NCI-H526 (cell line): Measurements from ENCODE around the gene ZNF48.
A peak's percentile ranks its signal among the peaks of the same experiment; 100 is the strongest.

Experiments
- DNase-seq, 2 experiments: peaks; one replicate each; lab custom pipeline; 2025; lab: John Stamatoyannopoulos, UW

Gene ZNF48

GRCh38 chr16:30358990-30359870 lies 36.0 kb upstream of the ZNF48 start:
- no peak for DNase-seq

- DNase-seq: no peak
Observed at GRCh38 chr16:30359871-30360170, 35.4 kb upstream of the ZNF48 start.

GRCh38 chr16:30361180-30361579 lies 34.0 kb upstream of the ZNF48 start:
- no peak for DNase-seq

GRCh38 chr16:30365200-30365599 lies 30.0 kb upstream of the ZNF48 start:
- DNase-seq: no peak

DNA sequence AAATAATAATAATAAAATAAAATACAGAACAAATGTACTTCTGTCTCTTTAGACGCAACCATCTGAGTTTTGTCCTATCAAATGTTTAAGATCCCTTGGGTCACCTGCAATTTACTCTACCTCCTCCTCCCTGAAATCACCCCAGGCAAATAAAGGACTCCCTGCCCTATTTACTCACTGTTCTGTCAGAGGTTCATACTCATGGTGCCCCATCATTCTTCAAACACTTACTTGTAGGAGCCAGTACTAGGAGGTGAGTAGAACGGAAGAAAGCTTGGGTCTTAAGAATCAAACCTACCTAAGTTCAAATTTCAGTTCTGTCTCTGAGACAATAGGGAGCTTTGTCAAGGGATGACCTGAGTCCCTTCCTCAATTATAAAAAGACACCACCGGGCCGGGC lies 28.7 kb upstream of the ZNF48 start:
- no peak for DNase-seq

DNA sequence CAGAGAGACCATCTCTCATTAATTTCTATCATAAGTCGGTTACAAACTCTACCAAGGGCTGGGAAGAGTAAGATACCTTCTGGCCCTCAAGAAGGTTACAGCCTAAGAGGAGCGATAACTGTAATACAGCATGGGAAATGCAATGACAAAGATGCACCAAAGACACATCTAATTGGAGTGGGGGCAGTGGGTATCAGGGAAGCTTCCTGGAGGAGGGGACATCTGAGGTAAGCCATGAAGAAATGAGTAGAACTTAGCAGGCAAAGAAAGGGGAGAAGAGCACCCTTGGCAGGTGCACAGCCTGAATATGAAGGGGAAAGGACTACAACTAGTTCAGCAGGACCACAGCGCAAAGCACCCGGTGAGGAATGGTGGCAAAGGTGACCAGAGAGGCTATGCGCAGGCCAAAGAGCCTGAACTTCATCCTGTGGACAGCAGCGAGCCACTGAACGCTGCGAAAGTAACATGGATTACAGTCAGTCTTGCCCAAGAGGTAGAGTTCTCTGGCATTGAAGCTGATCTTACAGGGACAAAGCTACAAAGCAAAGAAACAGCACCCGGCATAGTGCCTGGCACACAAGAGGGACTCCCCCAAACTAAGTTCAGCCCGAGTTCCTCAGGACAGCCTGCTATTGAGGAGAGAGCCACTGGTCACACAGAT lies 27.7 kb upstream of the ZNF48 start:
- DNase-seq: no peak

DNA sequence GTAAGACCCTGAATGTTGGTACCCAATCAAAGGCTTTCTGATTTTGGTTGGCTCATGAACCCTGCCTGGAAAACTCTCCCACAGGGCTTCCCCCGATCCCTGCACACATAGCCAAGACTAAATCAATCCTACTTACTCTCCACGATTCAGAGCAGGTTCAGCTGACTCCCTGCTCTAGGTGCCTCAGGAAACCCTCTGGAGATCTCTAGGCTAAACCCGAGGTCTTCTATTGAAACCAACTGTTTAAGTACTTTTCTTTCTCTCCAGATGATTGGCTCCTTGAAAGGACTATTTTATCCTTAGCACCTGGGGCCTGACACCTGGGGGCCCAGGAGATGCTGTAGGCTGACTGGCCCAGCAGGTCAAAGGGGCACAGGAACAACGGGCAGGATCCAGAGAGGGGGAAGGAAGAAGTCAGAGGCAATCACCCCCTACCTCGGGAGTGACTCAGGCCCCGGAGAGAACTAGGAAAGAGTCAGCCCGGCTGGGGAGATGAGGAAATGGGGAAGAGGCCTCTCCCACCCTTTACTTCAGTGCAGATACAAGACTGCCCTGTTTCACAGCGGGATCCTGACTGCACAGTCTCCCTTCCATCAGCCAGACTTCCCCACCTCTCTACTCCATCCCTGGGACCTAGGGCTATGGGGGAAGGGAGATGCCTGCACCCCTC lies 27.0 kb upstream of the ZNF48 start:
- DNase-seq: no peak

- DNase-seq: no peak
Observed at GRCh38 chr16:30368792-30369090, 26.5 kb upstream of the ZNF48 start.

DNA sequence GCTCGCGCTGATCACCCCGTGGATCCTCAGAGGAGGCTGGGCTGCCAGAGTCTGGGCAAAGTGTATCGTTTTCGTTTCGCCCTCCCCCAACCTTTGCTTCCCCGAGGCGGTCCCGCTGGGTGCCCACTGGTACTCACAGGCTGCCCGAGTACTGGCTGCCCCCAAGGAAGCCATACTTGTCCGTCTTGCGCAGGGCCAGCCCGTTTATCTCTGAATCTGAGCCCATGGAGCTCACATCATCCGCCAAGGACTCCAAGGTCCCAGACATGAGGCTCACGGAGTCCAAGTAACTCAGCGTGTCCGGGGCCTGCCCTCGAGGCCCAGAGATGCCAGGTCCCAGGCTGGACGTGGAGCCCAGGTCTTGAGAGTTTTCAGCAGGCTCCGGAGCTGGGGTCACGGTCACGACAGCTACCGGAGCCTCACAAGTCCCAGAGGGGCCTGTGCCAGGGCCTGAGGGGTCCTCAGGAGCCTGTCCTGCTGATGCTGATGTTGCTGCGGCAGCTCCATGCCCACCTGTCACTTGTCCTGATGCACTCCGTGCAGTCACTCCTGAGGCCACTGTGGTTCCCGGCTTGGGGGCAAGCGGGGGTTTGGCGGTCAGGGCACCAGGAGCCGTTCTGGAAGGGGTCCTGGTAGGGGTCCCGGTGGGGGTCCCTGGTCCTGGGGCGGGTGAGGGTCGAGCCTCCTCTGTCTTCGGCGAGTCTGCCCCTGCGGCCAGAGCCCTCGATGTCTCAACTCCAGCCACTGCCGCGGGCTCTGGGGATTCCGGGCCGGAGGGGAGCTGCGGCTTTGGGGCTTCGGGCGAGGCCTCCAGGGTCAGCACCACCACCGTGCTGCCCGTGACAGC lies 25.9 kb upstream of the ZNF48 start:
- peak in 1 of 2 experiments; percentile 46 for DNase-seq

GRCh38 chr16:30369938-30370455 lies 25.2 kb upstream of the ZNF48 start:
- DNase-seq: no peak

GRCh38 chr16:30370456-30371247 lies 24.6 kb upstream of the ZNF48 start, which contains the start of gene TBC1D10B:
Gene TBC1D10B, minus strand, starts transcription at chr16:30370494. Its CDS starts 311 bp downstream, at chr16:30370183.
- DNase-seq: peak; percentile 99 to 100

GRCh38 chr16:30371248-30371816 lies 23.9 kb upstream of the ZNF48 start:
- DNase-seq: no peak

DNA sequence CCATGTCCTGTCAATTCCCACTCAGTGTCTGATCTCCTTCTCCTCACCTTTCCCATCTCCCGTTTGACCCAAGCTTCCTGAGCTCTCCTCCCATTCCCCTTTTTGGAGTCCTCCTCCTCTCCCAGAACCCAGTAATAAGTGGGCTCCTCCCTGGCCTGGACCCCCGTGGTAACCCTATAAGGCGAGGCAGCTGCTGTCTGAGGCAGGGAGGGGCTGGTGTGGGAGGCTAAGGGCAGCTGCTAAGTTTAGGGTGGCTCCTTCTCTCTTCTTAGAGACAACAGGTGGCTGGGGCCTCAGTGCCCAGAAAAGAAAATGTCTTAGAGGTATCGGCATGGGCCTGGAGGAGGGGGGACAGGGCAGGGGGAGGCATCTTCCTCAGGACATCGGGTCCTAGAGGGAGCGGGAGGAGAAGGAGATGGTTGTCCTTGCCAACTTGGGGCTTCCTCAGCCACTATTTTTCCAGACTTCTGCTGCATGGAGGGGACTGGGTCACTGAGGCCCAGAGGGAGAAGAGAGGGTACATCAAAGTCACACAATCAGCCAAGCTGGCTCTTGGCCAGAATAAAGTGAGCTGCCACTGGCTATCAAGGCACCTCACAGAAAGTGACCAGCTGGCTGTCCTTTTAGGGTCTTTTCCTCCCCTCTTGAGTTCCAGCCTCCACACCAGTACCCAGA lies 23.0 kb upstream of the ZNF48 start:
- no peak for DNase-seq

- no peak for DNase-seq
Observed at GRCh38 chr16:30372725-30373124, 22.5 kb upstream of the ZNF48 start.

- no peak for DNase-seq
Observed at GRCh38 chr16:30374538-30374937, 20.7 kb upstream of the ZNF48 start, which contains the start of gene MYL11. Gene MYL11, plus strand, starts transcription at chr16:30374802. Its CDS starts 56 bp downstream, at chr16:30374858.

- no peak for DNase-seq
Observed at GRCh38 chr16:30375864-30376263, 19.4 kb upstream of the ZNF48 start.

- DNase-seq: no peak
Observed at GRCh38 chr16:30376461-30376902, 18.7 kb upstream of the ZNF48 start.

DNA sequence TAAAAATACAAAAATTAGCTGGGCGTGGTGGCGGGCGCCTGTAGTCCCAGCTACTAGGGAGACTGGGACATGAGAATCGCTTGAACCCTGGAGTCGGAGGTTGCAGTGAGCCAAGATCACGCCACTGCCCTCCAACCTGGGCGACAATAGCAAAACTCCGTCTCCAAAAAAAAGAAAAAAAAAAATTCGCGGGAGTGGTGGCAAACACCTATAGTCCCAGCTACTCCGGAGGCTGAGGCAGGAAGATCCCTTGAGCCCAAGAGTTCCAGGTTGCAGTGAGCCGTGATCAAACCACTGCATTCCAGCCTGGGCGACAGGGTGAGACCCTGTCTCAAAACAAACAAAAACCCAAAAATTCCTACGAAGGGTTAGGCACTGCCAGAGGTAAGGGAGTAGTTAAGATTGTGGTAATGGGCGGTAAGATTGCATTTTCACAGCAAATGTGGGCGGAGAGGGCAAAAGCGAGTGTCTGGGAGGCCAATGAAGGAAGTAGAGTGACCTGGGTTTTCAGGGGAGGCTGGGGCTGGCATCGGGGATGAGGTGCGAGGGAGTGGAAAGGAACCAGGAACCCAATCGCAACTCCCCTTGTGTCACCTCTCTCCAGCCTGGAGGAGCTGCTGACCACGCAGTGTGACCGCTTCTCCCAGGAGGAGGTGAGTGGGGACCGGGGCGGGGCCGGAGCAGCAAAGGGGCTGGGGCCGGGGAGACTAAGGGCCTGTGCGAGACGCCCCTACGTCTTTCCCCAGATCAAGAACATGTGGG lies 18.0 kb upstream of the ZNF48 start:
- DNase-seq: no peak

DNA sequence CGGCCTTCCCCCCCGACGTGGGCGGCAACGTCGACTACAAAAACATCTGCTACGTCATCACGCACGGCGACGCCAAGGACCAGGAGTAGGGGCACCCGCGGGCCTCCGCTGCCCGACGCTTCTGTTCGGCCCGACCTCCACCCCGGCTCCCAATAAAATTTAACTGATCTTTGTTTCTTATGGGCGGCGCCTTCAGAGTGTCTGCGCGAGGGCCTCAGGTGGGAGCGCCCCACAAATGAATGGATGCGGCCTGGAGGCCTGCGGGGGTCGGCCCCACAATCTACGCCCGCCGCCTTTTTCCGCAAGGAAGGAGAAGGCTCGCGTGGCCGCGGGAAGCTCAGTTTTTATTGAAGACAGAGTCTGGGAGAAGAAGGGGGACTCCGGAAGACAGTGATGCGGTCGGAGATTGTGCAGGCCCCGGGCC lies 17.4 kb upstream of the ZNF48 start:
- DNase-seq: peak; percentile 78 to 86
